ENCODE data around the gene ZNF335. TPM values are rescaled to one million over a fixed set of nuclear protein-coding genes. Genes with fewer than 3 reads are reported as not detected.
"Not testable (repeated sequence)": the region's sequence is repeated elsewhere in the genome, so short reads cannot be mapped to it uniquely, and the experiment has no call there.

Gene ZNF335
- total and polyA plus RNA-seq, 2 donors (not counting 1 experiment from before 2014, with no cell fraction given): 4.8 to 10.2 TPM

- Histone ChIP-seq H3K79me2 (ENCODE audit: control insufficient read depth, insufficient read depth, low read length) (peaks cover 27% of the 10 kb centered on the region), H3K36me3 (ENCODE audit: control insufficient read depth, insufficient read depth, low read length) (peaks cover 5% of the 10 kb centered on the region), H3K9me3 (ENCODE audit: control insufficient read depth, insufficient read depth, low read depth, low read length) (no peaks in the 10 kb centered on the region), H3K9ac (ENCODE audit: insufficient read depth, low read length) (peak overlapping the region; percentile 100), H3K27ac (ENCODE audit: insufficient read depth, low read length) (peak overlapping the region; percentile 99), H2AFZ (ENCODE audit: low read length) (no peak overlapping the region), H3K4me3 (replicated peaks in 1 of 4; ENCODE audit: control extremely low read depth in 1 of 4, insufficient read depth in 1 of 4, low read depth in 3 of 4, low read length in 4 of 4) (peak overlapping the region; percentile 90 to 99 (median 95)), H3K27me3 (ENCODE audit: control insufficient read depth, insufficient read depth, low read length) (no peaks in the 10 kb centered on the region), H3K4me1 (ENCODE audit: control insufficient read depth, extremely low read depth, insufficient read depth, low read length) (peaks cover 6% of the 10 kb centered on the region), H3K4me2 (ENCODE audit: extremely low read depth, insufficient read depth, low read length) (peak overlapping the region; percentile 89), H4K20me1 (ENCODE audit: control insufficient read depth, extremely low read depth, insufficient read depth, low read length) (no peaks in the 10 kb centered on the region)
- peak; percentile 75 to 76 for DNase-seq (ENCODE audit: low read depth in 2 of 2)
- TF ChIP-seq EZH2 (IDR thresholded peaks at IDR 0.05; ENCODE audit: low read length, missing control alignments): no peak
- TF ChIP-seq CTCF (conservative IDR thresholded peaks at IDR 0.05 in 1 of 2, IDR thresholded peaks at IDR 0.05 in 1 of 2; ENCODE audit: low read depth in 1 of 2, low read length in 2 of 2): peak; percentile 8 to 30
Measured at GRCh38 chr20:45933266-45934045, 38.5 kb downstream of the ZNF335 start.

DNA sequence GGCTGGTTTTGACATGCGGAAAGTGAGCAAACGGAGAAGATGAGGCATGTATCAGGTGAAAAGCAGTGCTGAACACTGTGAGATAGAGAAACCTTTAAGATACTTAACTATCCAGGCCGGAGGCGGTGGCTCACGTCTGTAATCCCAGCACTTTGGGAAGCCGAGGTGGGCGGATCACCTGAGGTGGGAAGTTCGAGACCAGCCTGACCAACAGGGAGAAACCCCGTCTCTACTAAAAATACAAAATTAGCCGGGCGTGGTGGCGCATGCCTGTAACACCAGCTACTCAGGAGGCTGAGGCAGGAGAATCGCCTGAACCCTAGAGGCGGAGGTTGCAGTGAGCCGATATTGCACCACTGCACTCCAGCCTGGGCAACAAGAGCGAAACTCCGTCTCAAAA, 40.3 kb downstream of the ZNF335 start:
- H3K27ac ChIP-seq (ENCODE audit: insufficient read depth, low read length); H2AFZ ChIP-seq (ENCODE audit: low read length); H3K9me3 ChIP-seq (ENCODE audit: control insufficient read depth, insufficient read depth, low read depth, low read length); H3K4me1 ChIP-seq (ENCODE audit: control insufficient read depth, extremely low read depth, insufficient read depth, low read length); H3K4me3 ChIP-seq (replicated peaks in 1 of 4; ENCODE audit: control extremely low read depth in 1 of 4, insufficient read depth in 1 of 4, low read depth in 3 of 4, low read length in 4 of 4); DNase-seq (ENCODE audit: low read depth in 2 of 2); H3K9ac ChIP-seq (ENCODE audit: insufficient read depth, low read length); H4K20me1 ChIP-seq (ENCODE audit: control insufficient read depth, extremely low read depth, insufficient read depth, low read length); H3K4me2 ChIP-seq (ENCODE audit: extremely low read depth, insufficient read depth, low read length); H3K27me3 ChIP-seq (ENCODE audit: control insufficient read depth, insufficient read depth, low read length); H3K36me3 ChIP-seq (ENCODE audit: control insufficient read depth, insufficient read depth, low read length): not testable (repeated sequence)
- H3K79me2 ChIP-seq (ENCODE audit: control insufficient read depth, insufficient read depth, low read length): peaks cover 18% of the 10 kb centered on the region

GRCh38 chr20:45927071-45927878, 44.7 kb downstream of the ZNF335 start:
- Histone ChIP-seq H3K4me2 (ENCODE audit: extremely low read depth, insufficient read depth, low read length) (no peak overlapping the region), H3K9me3 (ENCODE audit: control insufficient read depth, insufficient read depth, low read depth, low read length) (no peaks in the 10 kb centered on the region), H3K27ac (ENCODE audit: insufficient read depth, low read length) (no peak overlapping the region), H3K27me3 (ENCODE audit: control insufficient read depth, insufficient read depth, low read length) (no peaks in the 10 kb centered on the region), H3K4me3 (replicated peaks in 1 of 4; ENCODE audit: control extremely low read depth in 1 of 4, insufficient read depth in 1 of 4, low read depth in 3 of 4, low read length in 4 of 4) (no peak overlapping the region), H4K20me1 (ENCODE audit: control insufficient read depth, extremely low read depth, insufficient read depth, low read length) (no peaks in the 10 kb centered on the region), H3K79me2 (ENCODE audit: control insufficient read depth, insufficient read depth, low read length) (no peaks in the 10 kb centered on the region), H3K4me1 (ENCODE audit: control insufficient read depth, extremely low read depth, insufficient read depth, low read length) (peaks cover 5% of the 10 kb centered on the region), H3K36me3 (ENCODE audit: control insufficient read depth, insufficient read depth, low read length) (no peaks in the 10 kb centered on the region), H3K9ac (ENCODE audit: insufficient read depth, low read length) (no peak overlapping the region), H2AFZ (ENCODE audit: low read length) (no peak overlapping the region)
- no peak for DNase-seq (ENCODE audit: low read depth in 2 of 2)
- TF ChIP-seq EZH2 (IDR thresholded peaks at IDR 0.05; ENCODE audit: low read length, missing control alignments) (no peak), CTCF (conservative IDR thresholded peaks at IDR 0.05 in 1 of 2, IDR thresholded peaks at IDR 0.05 in 1 of 2; ENCODE audit: low read depth in 1 of 2, low read length in 2 of 2) (no peak)

Measured in fibroblast of lung (primary cell).